GM18498 (cell line): ENCODE measurements around the gene NR1H3.

ENCODE experiments used
- ATAC-seq: cut with Tn5 transposase; IDR thresholded peaks from one replicate; pipeline ENCODE4 v1.9.1; 2021; ENCODE audit warnings: mild to moderate bottlenecking, moderate library complexity; ENCODE audit not compliant: unreplicated experiment

Gene NR1H3

DNA sequence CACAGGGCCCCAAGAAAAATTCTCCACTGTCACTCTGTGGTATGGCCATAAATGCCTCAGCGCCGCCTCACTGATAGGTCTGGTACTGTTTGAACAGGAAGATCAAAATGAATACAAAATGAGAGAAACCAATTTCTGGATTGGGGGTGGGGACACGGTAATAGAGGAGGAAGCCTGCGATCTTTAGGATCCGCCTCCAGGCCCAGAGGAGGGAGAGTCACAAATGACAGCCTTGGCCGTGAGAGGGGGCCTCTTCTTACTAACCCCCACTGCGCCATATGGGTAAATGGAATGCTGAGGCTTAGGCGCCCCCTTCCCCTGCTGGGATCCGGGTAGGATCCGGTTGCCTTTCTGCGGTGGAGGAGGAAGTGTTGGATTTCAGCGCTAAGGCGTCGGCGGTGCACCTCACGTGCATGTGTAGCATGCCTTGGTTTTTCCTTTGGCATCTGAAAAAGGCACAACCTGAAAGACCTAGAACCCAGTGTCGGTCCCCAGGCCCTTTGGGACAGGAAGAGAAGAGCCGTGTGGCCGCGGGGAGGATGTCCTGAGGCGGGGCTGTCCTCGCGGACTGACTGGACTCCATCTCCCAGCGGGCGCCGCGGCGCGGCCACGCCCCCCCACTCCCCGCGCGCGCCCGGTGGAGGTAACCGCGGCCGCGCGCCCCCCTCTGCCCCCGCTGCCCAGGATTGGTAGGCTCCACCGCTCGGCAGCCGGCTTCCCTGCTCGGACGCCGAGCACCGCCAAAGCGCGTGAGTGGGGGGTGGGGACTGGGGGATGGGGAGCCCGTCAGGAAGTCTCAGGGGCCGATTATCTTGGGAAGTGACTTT lies 11.4 kb downstream of the NR1H3 start:
- peak; percentile 60 for ATAC-seq

DNA sequence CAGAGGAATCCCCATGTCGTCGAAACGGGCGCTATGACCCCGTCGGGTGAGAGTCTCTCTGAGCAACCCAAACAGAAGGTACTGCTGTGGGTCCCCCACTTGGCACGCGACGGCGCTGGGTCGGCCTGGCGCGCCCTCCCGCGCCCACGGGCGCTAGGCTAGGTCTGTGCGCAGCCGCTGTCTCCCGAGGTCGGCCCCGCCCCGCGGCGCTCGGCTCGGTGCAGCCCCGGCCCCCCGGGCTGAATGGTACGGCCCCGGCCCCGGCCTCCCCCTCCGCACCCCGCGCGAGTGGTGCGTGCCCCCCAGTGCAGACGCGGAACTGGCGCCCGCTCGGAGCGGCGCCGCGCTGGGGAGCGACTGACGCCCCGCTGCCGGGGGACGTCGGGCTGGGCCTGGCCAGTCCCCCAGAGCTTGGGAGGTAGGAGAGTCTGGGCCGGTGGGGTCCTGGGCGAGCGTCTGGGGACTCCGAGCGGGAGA lies 12.1 kb downstream of the NR1H3 start, which contains the start of gene MADD:
TSS of gene MADD (plus strand) at position 305 of the 477 bp plus-strand sequence.
- peak; percentile 75 for ATAC-seq

DNA sequence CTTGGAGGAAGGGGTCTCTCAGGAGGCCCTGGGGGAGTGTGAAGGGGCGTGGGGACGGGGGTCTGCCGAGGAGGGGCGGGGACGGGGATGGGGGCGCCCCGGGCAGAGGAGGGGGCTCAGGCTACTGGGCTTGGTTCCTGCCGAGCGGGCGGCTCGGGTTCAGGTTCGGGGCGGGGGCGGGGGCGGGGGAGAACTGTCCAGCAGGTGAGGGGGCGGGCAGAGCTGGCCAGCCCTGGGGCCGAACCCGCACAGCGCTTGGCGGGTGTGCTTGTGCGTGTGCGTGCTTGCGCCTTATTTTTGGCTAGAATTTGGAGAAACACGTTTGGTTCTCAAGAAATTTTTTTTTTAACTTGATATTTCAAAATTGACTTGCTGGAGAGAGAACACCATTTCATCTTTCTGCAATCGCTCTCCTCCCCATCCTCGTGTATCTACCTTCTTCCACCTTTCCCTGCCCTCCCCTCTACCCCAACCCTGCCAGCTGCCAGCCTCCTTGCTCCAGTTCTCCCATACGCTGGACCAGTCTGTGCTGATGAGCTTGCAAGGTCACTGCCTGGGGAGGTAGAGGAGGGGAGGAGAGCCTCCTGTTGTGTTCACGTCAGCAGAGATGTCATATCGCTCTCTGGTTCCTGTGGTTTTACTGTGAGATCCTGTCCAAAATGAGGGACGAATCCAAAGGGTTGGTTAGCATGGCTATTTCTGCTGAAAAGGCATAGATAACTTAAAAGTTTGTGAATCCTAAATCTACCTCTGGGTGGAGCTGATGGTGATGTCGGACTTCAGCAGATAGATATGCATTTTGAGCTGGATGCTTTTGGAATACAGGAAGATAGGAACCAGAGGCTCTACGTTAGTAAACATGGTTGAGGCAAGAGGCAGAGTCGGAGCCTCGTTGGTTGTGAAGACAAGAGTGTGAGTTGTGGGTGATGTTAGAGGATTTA lies 12.8 kb downstream of the NR1H3 start:
- no peak for ATAC-seq

DNA sequence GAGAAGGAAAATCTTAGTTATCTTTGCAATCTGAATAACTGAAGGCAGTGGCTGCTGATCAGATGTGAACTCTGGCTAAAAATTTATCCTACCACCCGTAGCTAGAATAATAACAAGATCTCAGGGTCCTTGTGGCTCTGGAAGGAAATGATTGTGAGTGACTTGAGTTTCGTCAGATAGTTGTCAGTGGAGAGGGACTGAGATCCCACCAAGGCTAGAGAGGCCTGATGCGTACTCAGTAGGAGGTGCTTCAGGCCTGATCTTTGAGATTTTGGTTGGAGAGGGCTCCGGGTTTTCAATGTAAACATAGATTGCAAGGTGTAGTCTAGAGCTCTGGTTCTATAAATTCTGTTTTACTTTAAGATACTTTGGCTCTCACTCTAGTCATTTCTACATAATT lies 13.5 kb downstream of the NR1H3 start:
- no peak for ATAC-seq

DNA sequence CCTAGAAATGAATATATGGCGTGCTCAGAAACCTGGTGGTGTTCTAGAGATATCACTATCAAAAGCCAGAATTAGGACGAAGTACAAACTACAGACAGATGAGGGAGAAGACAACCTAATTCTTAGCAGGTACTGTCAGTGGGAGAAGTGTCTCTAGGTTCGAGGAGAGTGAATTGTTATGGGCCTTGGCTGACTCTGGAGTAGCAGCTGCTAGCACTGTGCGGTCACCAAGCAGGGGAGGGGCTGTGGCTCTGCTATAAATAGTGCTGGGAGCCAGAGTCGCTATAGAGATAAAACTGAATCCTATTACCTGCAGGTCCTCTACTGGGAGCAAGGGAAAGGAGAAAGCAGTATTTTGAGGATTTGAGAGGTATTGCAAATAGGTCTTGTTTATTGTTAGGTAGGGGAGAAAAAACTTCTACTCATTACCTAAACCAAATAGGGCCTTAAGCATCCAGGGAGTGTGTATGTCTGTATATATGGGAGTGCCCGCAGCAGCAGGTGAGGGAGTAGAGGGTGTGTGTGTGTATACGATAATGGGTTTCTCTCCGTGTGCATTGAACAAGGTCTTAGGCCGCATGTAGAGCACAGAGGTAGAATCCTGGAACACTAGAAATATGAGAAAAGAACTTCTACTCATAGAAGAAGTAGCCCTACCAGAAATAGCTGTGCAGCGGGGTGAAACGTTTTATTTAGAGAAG lies 14.3 kb downstream of the NR1H3 start:
- ATAC-seq, result no peak

DNA sequence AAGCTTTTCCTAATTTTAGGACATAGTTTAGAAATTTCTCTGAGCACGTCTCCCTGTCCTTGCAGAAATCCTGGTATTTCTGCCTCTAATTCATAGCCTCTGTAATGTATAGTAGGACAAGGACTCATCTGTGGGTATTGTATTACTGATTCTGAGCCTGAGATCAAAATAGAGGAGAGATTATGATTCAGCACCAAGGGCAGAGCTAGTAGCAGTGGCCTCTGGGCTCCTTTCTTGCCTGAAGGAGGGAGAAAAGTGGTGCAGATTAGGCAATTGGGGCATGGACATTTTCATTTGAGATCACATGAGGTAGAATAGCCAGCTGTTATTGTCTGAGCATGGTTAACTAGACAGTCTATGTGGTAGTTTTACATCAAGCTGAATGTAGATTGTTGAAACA lies 14.9 kb downstream of the NR1H3 start:
- ATAC-seq, result no peak

DNA sequence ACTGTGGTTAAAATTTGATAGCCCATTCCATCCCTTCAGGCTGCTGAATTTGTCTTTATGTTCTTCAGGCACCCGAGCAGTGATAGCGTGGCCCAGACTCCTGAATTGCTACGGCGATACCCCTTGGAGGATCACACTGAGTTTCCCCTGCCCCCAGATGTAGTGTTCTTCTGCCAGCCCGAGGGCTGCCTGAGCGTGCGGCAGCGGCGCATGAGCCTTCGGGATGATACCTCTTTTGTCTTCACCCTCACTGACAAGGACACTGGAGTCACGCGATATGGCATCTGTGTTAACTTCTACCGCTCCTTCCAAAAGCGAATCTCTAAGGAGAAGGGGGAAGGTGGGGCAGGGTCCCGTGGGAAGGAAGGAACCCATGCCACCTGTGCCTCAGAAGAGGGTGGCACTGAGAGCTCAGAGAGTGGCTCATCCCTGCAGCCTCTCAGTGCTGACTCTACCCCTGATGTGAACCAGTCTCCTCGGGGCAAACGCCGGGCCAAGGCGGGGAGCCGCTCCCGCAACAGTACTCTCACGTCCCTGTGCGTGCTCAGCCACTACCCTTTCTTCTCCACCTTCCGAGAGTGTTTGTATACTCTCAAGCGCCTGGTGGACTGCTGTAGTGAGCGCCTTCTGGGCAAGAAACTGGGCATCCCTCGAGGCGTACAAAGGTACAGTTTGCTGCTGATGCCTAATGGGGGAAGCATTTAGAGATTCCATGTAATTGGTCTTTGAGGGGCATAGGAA lies 16.9 kb downstream of the NR1H3 start:
- ATAC-seq, result no peak

DNA sequence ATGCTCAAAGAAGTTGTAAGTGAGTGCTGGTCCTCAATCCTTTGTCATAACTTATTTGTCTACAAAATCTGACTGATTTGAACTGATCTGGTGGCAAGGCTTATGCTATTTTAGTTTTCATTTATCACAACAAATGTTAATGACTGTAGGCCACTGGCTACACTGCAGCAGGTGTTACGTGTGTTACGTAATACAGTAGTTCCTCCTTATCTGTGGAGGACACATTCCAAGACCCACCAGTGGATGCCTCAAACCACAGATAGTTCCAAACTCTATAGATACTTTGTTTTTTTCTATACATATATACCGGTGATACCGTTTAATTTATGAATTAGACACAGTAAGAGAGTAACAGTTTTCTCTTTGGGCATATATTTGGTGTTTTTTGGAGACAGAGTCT lies 19.1 kb downstream of the NR1H3 start:
- no peak for ATAC-seq

DNA sequence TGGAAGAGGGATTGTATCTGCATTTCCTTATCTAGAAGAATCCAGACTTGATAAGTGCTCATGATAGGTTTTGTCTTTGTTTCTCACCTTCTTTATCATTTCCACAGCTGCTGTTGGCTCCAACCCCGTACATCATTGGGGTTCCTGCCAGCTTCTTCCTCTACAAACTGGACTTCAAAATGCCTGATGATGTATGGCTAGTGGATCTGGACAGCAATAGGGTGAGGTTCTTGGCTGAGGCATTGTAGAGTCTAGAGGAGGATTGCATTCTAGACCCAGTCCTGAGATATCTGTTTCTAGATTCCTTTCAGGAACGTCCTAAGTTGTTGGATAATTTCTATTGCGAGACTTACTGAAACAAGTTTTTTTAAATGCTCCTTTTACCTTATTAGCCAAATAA lies 20.3 kb downstream of the NR1H3 start:
- ATAC-seq, result no peak

DNA sequence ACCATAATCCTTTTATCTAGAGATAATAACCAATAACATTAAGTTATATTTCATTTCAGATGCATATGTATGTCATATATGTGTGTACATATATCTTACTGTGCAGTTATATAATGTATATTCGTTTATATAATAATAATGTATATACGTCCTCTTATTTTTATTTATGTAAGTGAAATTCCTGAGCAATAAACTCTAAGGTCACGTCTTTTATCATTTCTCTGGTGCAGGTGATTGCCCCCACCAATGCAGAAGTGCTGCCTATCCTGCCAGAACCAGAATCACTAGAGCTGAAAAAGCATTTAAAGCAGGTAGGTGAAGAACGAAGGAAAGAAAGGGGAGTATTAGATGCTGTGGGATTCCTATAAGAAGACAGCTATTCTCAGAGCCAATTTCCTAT lies 21.0 kb downstream of the NR1H3 start:
- no peak for ATAC-seq

DNA sequence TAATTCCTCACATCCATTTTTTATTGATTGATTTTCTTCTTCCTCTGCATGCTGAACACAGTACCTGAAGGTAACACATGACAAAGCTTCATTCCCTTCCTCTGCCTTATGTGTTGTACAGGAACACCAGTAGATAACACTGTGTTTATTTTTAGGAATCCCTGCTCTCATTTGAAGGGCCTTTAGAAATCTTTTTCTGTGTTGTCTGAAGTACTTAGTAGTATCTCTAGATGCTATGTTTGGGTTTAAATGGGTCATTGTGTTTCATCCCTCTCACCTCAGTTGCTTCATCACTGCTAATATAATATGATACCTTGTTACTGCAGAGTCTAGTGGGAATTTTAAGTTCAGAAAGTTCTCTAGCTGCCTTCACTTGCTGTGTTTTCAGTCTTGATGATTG lies 22.3 kb downstream of the NR1H3 start:
- no peak for ATAC-seq

DNA sequence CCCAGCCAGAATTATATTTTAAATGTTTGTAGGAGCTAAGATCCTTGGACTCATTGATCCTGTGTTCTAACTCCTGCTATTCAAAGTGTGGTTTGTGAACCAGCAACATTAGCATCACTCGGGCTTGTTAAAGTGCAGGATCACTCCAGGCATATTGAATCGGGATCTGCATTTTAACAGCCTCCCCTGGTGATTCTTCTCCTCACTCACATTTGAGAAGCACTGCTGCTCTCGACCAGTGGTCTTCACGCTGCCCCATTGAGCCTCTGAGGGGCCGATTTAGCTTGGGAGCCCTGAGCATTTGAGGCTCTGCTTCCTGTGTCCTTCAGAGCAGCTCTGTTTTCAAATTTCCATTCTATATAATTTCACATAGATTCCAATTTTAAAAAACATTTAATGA lies 23.1 kb downstream of the NR1H3 start:
- no peak for ATAC-seq

DNA sequence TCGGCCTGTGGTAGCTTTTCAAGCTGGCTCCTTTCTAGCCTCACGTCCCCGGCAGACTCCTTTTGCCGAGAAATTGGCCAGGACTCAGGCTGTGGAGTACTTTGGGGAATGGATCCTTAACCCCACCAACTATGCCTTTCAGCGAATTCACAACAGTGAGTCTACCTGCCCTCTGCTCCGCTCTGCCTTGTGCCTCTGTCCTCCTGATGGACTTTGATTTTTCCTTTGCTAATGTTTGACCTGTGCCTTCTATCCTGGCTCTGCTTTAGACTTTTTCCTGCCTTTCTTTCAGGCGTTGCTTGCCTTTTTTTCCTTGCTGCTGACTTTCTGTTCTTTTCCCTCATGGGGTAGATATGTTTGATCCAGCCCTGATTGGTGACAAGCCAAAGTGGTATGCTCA lies 24.7 kb downstream of the NR1H3 start:
- ATAC-seq, result no peak

DNA sequence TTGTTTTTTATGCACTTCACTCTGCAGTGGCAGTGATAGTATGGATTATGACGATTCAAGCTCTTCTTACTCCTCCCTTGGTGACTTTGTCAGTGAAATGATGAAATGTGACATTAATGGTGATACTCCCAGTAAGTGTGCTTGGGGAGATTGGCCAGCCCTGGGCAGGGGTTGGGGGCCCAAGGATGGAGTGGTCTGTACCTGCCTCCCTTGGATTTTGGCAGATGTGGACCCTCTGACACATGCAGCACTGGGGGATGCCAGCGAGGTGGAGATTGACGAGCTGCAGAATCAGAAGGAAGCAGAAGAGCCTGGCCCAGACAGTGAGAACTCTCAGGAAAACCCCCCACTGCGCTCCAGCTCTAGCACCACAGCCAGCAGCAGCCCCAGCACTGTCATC lies 26.4 kb downstream of the NR1H3 start:
- no peak for ATAC-seq

DNA sequence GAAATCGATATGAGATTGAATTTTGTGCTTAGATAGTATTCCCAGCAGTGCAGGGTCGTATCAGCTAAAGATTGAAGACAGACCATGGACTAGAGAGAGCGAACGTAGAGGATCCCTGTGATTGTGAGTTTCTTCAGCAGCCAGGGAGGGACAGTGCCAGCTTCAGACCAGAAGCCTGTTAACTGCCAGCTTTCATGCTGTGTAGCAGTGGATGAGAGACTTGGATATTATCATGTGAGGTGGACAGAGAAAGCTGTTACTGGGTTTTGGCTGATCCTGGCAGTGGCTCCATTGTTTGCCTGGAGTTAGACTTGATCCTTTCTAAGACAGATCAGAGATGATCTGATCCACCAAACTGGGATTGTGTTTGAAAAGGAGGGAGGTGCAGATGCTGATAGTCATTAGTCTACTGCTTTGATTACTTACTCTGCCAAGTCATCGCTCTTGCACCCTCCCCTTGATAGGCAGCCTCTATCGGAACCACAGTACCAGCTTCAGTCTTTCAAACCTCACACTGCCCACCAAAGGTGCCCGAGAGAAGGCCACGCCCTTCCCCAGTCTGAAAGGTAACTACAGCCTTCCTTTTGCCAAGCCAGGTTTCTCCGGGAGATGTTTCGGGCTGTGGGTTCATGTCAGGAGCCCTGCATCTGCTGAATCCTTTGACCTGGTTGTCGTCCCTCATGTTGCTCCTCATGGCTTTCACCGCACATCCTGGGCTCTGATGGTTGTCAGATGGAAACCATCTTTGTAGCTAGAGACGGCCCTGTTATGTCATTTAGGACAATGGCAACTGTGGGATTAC lies 28.4 kb downstream of the NR1H3 start:
- ATAC-seq, result no peak

DNA sequence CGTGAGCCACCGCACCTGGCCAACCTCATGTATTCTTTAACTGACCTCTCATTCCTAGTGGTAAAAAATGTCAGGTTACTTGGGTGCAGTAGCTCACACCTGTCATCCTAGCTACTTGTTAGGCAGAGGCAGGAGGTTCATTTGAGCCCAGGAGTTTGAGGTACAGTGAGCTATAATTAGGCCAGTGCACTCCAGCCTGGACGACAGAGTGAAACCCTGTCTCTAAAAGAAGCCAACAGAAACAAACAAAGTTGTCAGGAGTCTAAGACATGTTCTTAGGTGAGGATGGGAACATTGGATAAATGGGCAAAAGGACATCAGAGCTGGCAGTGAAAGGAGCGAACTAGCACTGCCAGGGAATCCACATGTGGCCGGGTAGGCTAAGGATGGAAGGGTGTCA lies 30.3 kb downstream of the NR1H3 start:
- ATAC-seq, result no peak

DNA sequence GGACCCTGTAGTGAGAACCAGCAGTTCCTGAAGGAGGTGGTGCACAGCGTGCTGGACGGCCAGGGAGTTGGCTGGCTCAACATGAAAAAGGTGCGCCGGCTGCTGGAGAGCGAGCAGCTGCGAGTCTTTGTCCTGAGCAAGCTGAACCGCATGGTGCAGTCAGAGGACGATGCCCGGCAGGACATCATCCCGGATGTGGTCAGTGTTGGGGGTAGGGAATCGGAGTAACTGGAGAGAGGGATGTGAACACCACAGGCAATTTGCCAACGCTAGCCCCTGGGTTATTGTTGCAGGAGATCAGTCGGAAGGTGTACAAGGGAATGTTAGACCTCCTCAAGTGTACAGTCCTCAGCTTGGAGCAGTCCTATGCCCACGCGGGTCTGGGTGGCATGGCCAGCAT lies 32.1 kb downstream of the NR1H3 start:
- no peak for ATAC-seq

DNA sequence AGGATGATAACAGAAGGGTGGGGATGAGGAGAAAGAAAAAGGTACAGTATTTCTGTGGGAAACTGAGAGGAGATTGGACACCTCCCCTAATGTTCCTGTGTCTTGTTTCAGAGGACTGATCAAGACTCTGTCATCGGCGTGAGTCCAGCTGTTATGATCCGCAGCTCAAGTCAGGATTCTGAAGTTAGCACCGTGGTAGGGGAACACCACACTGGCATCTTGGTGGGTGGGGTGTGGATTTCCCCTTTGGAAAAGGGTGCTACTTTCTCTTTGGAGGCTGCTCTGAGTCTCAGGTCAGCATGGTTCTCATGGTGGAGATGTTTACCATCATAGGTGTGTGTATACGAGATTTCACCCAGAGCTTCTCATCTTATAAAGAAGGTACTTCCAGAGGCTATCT lies 37.6 kb downstream of the NR1H3 start:
- no peak for ATAC-seq

DNA sequence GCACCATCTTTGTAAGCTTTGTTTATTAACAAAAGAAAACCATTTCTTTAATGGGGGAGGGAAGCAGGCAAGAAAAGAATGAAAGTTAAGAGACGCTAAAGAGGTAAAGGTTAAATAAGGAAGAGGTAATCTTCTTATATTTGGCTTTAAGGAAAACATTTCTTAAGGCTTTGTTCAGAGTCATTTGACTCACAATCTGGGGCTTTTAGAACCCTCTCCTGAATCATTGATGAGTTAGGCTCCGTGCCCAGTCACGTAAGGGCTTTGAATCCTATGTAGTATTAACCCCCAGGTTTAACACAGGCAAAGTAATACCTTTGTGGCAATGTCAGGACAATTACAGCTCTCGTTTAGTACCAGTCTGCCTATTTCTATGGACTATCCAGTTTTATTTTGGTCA lies 38.2 kb downstream of the NR1H3 start:
- ATAC-seq, result no peak

DNA sequence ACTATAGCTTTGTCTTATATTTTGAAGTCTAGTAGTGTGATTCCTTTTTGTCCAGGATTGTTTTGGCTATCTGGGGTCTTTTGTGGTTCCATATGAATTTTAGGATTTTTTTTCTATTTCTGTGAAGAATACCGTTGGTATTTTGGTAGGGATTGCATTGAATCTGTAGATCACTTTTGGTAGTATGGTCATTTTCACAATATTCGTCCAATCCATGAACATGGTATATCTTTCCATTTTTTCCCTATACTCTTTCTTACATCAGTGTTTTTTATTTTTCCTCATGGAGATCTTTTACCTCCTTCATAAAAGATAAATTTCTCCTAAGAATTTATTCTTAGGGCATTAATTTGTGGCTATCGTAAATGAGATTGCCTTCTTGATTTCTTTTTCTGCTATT lies 41.3 kb downstream of the NR1H3 start:
- no peak for ATAC-seq
